Esophagus muscularis mucosa (tissue), 3 donors: ENCODE results near the gene PTPN4.

Experiments
- POLR2A ChIP-seq: fragments of 450-650 bp; IDR thresholded peaks from one replicate; pipeline ENCODE4 v1.6.1; 2017; ENCODE audit warnings: antibody characterized with exemption, moderate library complexity, mild to moderate bottlenecking, low read depth
- TF ChIP-seq, protein P1 (sequence below), 3 experiments: fragments of 200-600 bp in 2 of 3; fragments of 450-650 bp in 1 of 3; sonication (generic) in 2 of 3; IDR thresholded peaks; one replicate each; pipeline ENCODE4 v1.5.1; 2017 to 2019; ENCODE audit warnings: antibody characterized with exemption in 3 of 3, mild to moderate bottlenecking in 2 of 3, moderate library complexity in 1 of 3

DNA sequence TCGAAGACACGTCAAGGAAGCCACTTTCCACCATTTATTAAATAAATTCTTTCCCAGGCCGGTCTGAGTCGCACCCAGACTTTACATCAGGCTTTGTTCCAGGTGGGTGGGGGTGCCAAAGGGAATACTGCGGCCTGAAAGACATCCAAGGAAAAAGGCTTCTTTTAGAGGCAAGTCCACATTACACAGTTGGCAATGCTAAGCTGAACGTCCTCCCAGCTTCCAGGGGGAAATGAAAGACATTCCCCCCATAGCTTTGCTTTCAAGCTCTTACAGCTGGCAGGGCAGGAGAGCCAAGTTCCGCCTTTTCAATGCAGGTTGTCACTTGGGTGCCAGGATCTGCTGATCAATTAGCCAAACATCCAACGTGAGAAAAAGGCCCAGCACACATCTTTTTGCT is 36.5 kb upstream of the PTPN4 start:
- TF ChIP-seq, protein P1, sequence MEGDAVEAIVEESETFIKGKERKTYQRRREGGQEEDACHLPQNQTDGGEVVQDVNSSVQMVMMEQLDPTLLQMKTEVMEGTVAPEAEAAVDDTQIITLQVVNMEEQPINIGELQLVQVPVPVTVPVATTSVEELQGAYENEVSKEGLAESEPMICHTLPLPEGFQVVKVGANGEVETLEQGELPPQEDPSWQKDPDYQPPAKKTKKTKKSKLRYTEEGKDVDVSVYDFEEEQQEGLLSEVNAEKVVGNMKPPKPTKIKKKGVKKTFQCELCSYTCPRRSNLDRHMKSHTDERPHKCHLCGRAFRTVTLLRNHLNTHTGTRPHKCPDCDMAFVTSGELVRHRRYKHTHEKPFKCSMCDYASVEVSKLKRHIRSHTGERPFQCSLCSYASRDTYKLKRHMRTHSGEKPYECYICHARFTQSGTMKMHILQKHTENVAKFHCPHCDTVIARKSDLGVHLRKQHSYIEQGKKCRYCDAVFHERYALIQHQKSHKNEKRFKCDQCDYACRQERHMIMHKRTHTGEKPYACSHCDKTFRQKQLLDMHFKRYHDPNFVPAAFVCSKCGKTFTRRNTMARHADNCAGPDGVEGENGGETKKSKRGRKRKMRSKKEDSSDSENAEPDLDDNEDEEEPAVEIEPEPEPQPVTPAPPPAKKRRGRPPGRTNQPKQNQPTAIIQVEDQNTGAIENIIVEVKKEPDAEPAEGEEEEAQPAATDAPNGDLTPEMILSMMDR (IDR thresholded peaks at IDR 0.05): no peak
- TF ChIP-seq POLR2A: no peak
